GF-D8 (cell line): Measurements from ENCODE around the gene UST.
"Not testable (repeated sequence)": the region's sequence is repeated elsewhere in the genome, so short reads cannot be mapped to it uniquely, and the experiment has no call there.

ENCODE experiments used
- DNase-seq: peaks from one replicate; lab custom pipeline; 2025; lab: John Stamatoyannopoulos, UW

UST gene

GRCh38 chr6:148765898-148766808 lies 19.3 kb downstream of the UST start:
- DNase-seq, result no peak

- no peak for DNase-seq
Measured at GRCh38 chr6:148768646-148769270, 21.9 kb downstream of the UST start.

- no peak for DNase-seq
Measured at GRCh38 chr6:148769304-148769968, 22.6 kb downstream of the UST start.

- no peak for DNase-seq
Measured at GRCh38 chr6:148770408-148771211, 23.8 kb downstream of the UST start.

- no peak for DNase-seq
Measured at GRCh38 chr6:148771212-148771601, 24.4 kb downstream of the UST start.

GRCh38 chr6:148771896-148772554 lies 25.2 kb downstream of the UST start:
- DNase-seq, result no peak

GRCh38 chr6:148775161-148775560 lies 28.3 kb downstream of the UST start:
- DNase-seq, result no peak

GRCh38 chr6:148776321-148777308 lies 29.8 kb downstream of the UST start:
- DNase-seq, result no peak

- no peak for DNase-seq
Measured at GRCh38 chr6:148779142-148779562, 32.3 kb downstream of the UST start.

- not testable (repeated sequence) for DNase-seq
Measured at GRCh38 chr6:148780423-148780822, 33.6 kb downstream of the UST start.

- DNase-seq, result no peak
Measured at GRCh38 chr6:148780918-148781436, 34.1 kb downstream of the UST start.

GRCh38 chr6:148789948-148790347 lies 43.1 kb downstream of the UST start:
- DNase-seq, result no peak

- no peak for DNase-seq
Measured at GRCh38 chr6:148790404-148790803, 43.6 kb downstream of the UST start.

- DNase-seq, result no peak
Measured at GRCh38 chr6:148790817-148791216, 44.0 kb downstream of the UST start.

GRCh38 chr6:148791372-148791771 lies 44.5 kb downstream of the UST start:
- DNase-seq, result no peak

GRCh38 chr6:148793721-148794120 lies 46.9 kb downstream of the UST start:
- DNase-seq, result no peak

- no peak for DNase-seq
Measured at GRCh38 chr6:148794797-148795196, 48.0 kb downstream of the UST start.

GRCh38 chr6:148795563-148795962 lies 48.7 kb downstream of the UST start:
- no peak for DNase-seq

- DNase-seq, result no peak
Measured at GRCh38 chr6:148799647-148800046, 52.8 kb downstream of the UST start.

GRCh38 chr6:148800536-148800935 lies 53.7 kb downstream of the UST start:
- no peak for DNase-seq
